IMR-90 (cell line): ENCODE data around the gene OTULINL.

ENCODE experiments used
- CEBPB ChIP-seq: IDR thresholded peaks from 2 replicates; pipeline ENCODE4 v1.6.1; 2012; ENCODE audit warnings: low read depth, low read length, improper control_type of control experiment
- CTCF ChIP-seq: conservative IDR thresholded peaks from 2 replicates; pipeline ENCODE4 v1.5.1; 2012; ENCODE audit warnings: mild to moderate bottlenecking, low read depth, low read length, improper control_type of control experiment

GRCh38 chr5:14582797-14583137 is 1.2 kb downstream of the OTULINL start:
- TF ChIP-seq CEBPB (no peak), CTCF (no peak)
